ENCODE data around the gene TP53TG5.

Gene TP53TG5

GRCh38 chr20:45373353-45374100 lies 4.6 kb downstream of the TP53TG5 start:
- Histone ChIP-seq H3K4me1 (ENCODE audit: control insufficient read depth in 1 of 2, insufficient read depth in 2 of 2, low read length in 2 of 2) (peaks cover 0 to 15% of the 10 kb centered on the region in 2 donors), H3K9me3 (ENCODE audit: control insufficient read depth in 1 of 2, low read length in 2 of 2) (no peaks in the 10 kb centered on the region), H3K4me3 (ENCODE audit: low read depth in 1 of 2, low read length in 2 of 2) (peak overlapping the region; percentile 67 to 68), H3K27me3 (ENCODE audit: low read depth, low read length) (no peaks in the 10 kb centered on the region), H3K27ac (ENCODE audit: low read length) (peak overlapping the region; percentile 56), H3K36me3 (ENCODE audit: control insufficient read depth in 1 of 2, insufficient read depth in 2 of 2, low read length in 2 of 2) (peaks cover under 1 to 4% of the 10 kb centered on the region in 2 donors)

- H3K9me3 ChIP-seq (ENCODE audit: control insufficient read depth in 1 of 2, low read length in 2 of 2) = no peaks in the 10 kb centered on the region
- no peaks in the 10 kb centered on the region for H3K27me3 ChIP-seq (ENCODE audit: low read depth, low read length)
- H3K4me3 ChIP-seq (ENCODE audit: low read depth in 1 of 2, low read length in 2 of 2) = peak overlapping the region; percentile 67 to 68
- peaks cover 8 to 11% of the 10 kb centered on the region in 2 donors for H3K36me3 ChIP-seq (ENCODE audit: control insufficient read depth in 1 of 2, insufficient read depth in 2 of 2, low read length in 2 of 2)
- H3K4me1 ChIP-seq (ENCODE audit: control insufficient read depth in 1 of 2, insufficient read depth in 2 of 2, low read length in 2 of 2) = peaks cover 0 to 15% of the 10 kb centered on the region in 2 donors
- H3K27ac ChIP-seq (ENCODE audit: low read length) = peak overlapping the region; percentile 56
These were observed 5.3 kb downstream of the TP53TG5 start for GRCh38 chr20:45372646-45373352.

GRCh38 chr20:45372241-45372640 lies 5.9 kb downstream of the TP53TG5 start:
- H3K9me3 ChIP-seq (ENCODE audit: control insufficient read depth in 1 of 2, low read length in 2 of 2) = no peaks in the 10 kb centered on the region
- H3K36me3 ChIP-seq (ENCODE audit: control insufficient read depth in 1 of 2, insufficient read depth in 2 of 2, low read length in 2 of 2) = peaks cover 13 to 17% of the 10 kb centered on the region in 2 donors
- H3K4me1 ChIP-seq (ENCODE audit: control insufficient read depth in 1 of 2, insufficient read depth in 2 of 2, low read length in 2 of 2) = peaks cover 0 to 15% of the 10 kb centered on the region in 2 donors
- no peak overlapping the region for H3K27ac ChIP-seq (ENCODE audit: low read length)
- peak overlapping the region in 1 of 2 donors; percentile 24 for H3K4me3 ChIP-seq (ENCODE audit: low read depth in 1 of 2, low read length in 2 of 2)
- H3K27me3 ChIP-seq (ENCODE audit: low read depth, low read length) = no peaks in the 10 kb centered on the region

GRCh38 chr20:45370571-45371160 lies 7.5 kb downstream of the TP53TG5 start:
- Histone ChIP-seq H3K36me3 (ENCODE audit: control insufficient read depth in 1 of 2, insufficient read depth in 2 of 2, low read length in 2 of 2) (peaks cover 28 to 32% of the 10 kb centered on the region in 2 donors), H3K27me3 (ENCODE audit: low read depth, low read length) (no peaks in the 10 kb centered on the region), H3K4me3 (ENCODE audit: low read depth in 1 of 2, low read length in 2 of 2) (no peak overlapping the region), H3K27ac (ENCODE audit: low read length) (no peak overlapping the region), H3K4me1 (ENCODE audit: control insufficient read depth in 1 of 2, insufficient read depth in 2 of 2, low read length in 2 of 2) (peaks cover 0 to 15% of the 10 kb centered on the region in 2 donors), H3K9me3 (ENCODE audit: control insufficient read depth in 1 of 2, low read length in 2 of 2) (no peaks in the 10 kb centered on the region)

GRCh38 chr20:45368221-45368980 lies 9.7 kb downstream of the TP53TG5 start:
- no peaks in the 10 kb centered on the region for H3K9me3 ChIP-seq (ENCODE audit: control insufficient read depth in 1 of 2, low read length in 2 of 2)
- peaks cover 8 to 28% of the 10 kb centered on the region in 2 donors for H3K4me1 ChIP-seq (ENCODE audit: control insufficient read depth in 1 of 2, insufficient read depth in 2 of 2, low read length in 2 of 2)
- peaks cover 31 to 38% of the 10 kb centered on the region in 2 donors for H3K36me3 ChIP-seq (ENCODE audit: control insufficient read depth in 1 of 2, insufficient read depth in 2 of 2, low read length in 2 of 2)
- no peak overlapping the region for H3K27ac ChIP-seq (ENCODE audit: low read length)
- no peaks in the 10 kb centered on the region for H3K27me3 ChIP-seq (ENCODE audit: low read depth, low read length)
- no peak overlapping the region for H3K4me3 ChIP-seq (ENCODE audit: low read depth in 1 of 2, low read length in 2 of 2)

- Histone ChIP-seq H3K4me3 (ENCODE audit: low read depth in 1 of 2, low read length in 2 of 2) (no peak overlapping the region), H3K9me3 (ENCODE audit: control insufficient read depth in 1 of 2, low read length in 2 of 2) (no peaks in the 10 kb centered on the region), H3K36me3 (ENCODE audit: control insufficient read depth in 1 of 2, insufficient read depth in 2 of 2, low read length in 2 of 2) (peaks cover 31 to 41% of the 10 kb centered on the region in 2 donors), H3K27me3 (ENCODE audit: low read depth, low read length) (no peaks in the 10 kb centered on the region), H3K27ac (ENCODE audit: low read length) (no peak overlapping the region), H3K4me1 (ENCODE audit: control insufficient read depth in 1 of 2, insufficient read depth in 2 of 2, low read length in 2 of 2) (peaks cover 8 to 17% of the 10 kb centered on the region in 2 donors)
These were observed 11.0 kb downstream of the TP53TG5 start for GRCh38 chr20:45367126-45367525.

GRCh38 chr20:45366631-45367030 lies 11.5 kb downstream of the TP53TG5 start:
- Histone ChIP-seq H3K4me1 (ENCODE audit: control insufficient read depth in 1 of 2, insufficient read depth in 2 of 2, low read length in 2 of 2) (peaks cover 8 to 14% of the 10 kb centered on the region in 2 donors), H3K9me3 (ENCODE audit: control insufficient read depth in 1 of 2, low read length in 2 of 2) (no peaks in the 10 kb centered on the region), H3K27me3 (ENCODE audit: low read depth, low read length) (no peaks in the 10 kb centered on the region), H3K27ac (ENCODE audit: low read length) (no peak overlapping the region), H3K4me3 (ENCODE audit: low read depth in 1 of 2, low read length in 2 of 2) (no peak overlapping the region), H3K36me3 (ENCODE audit: control insufficient read depth in 1 of 2, insufficient read depth in 2 of 2, low read length in 2 of 2) (peaks cover 31 to 41% of the 10 kb centered on the region in 2 donors)

GRCh38 chr20:45366192-45366591 lies 11.9 kb downstream of the TP53TG5 start:
- H3K27ac ChIP-seq (ENCODE audit: low read length) = no peak overlapping the region
- no peak overlapping the region for H3K4me3 ChIP-seq (ENCODE audit: low read depth in 1 of 2, low read length in 2 of 2)
- peaks cover 8 to 14% of the 10 kb centered on the region in 2 donors for H3K4me1 ChIP-seq (ENCODE audit: control insufficient read depth in 1 of 2, insufficient read depth in 2 of 2, low read length in 2 of 2)
- H3K36me3 ChIP-seq (ENCODE audit: control insufficient read depth in 1 of 2, insufficient read depth in 2 of 2, low read length in 2 of 2) = peaks cover 31 to 41% of the 10 kb centered on the region in 2 donors
- no peaks in the 10 kb centered on the region for H3K27me3 ChIP-seq (ENCODE audit: low read depth, low read length)
- no peaks in the 10 kb centered on the region for H3K9me3 ChIP-seq (ENCODE audit: control insufficient read depth in 1 of 2, low read length in 2 of 2)

- no peaks in the 10 kb centered on the region for H3K27me3 ChIP-seq (ENCODE audit: low read depth, low read length)
- no peaks in the 10 kb centered on the region for H3K9me3 ChIP-seq (ENCODE audit: control insufficient read depth in 1 of 2, low read length in 2 of 2)
- H3K4me1 ChIP-seq (ENCODE audit: control insufficient read depth in 1 of 2, insufficient read depth in 2 of 2, low read length in 2 of 2) = peaks cover 8 to 14% of the 10 kb centered on the region in 2 donors
- H3K27ac ChIP-seq (ENCODE audit: low read length) = no peak overlapping the region
- peaks cover 31 to 41% of the 10 kb centered on the region in 2 donors for H3K36me3 ChIP-seq (ENCODE audit: control insufficient read depth in 1 of 2, insufficient read depth in 2 of 2, low read length in 2 of 2)
- H3K4me3 ChIP-seq (ENCODE audit: low read depth in 1 of 2, low read length in 2 of 2) = no peak overlapping the region
These were observed 12.6 kb downstream of the TP53TG5 start for GRCh38 chr20:45365444-45365970.

GRCh38 chr20:45363611-45364492 lies 14.3 kb downstream of the TP53TG5 start:
- peak overlapping the region; percentile 74 to 83 for H3K4me3 ChIP-seq (ENCODE audit: low read depth in 1 of 2, low read length in 2 of 2)
- peaks cover 31 to 44% of the 10 kb centered on the region in 2 donors for H3K36me3 ChIP-seq (ENCODE audit: control insufficient read depth in 1 of 2, insufficient read depth in 2 of 2, low read length in 2 of 2)
- H3K4me1 ChIP-seq (ENCODE audit: control insufficient read depth in 1 of 2, insufficient read depth in 2 of 2, low read length in 2 of 2) = peaks cover 15 to 28% of the 10 kb centered on the region in 2 donors
- no peaks in the 10 kb centered on the region for H3K9me3 ChIP-seq (ENCODE audit: control insufficient read depth in 1 of 2, low read length in 2 of 2)
- H3K27me3 ChIP-seq (ENCODE audit: low read depth, low read length) = no peaks in the 10 kb centered on the region
- peak overlapping the region; percentile 88 for H3K27ac ChIP-seq (ENCODE audit: low read length)

Data from muscle layer of duodenum (tissue), 2 donors.